Liver (tissue), 9 donors: ENCODE results near the gene GATM. TPM values are rescaled to one million over a fixed set of nuclear protein-coding genes. Genes with fewer than 3 reads are reported as not detected.
A peak's percentile ranks its signal among the peaks of the same experiment; 100 is the strongest.
"Not testable (repeated sequence)": the region's sequence is repeated elsewhere in the genome, so short reads cannot be mapped to it uniquely, and the experiment has no call there.

ENCODE experiments used
- DNase-seq: peaks from one replicate; pipeline ENCODE4 v3.0.0-alpha.2; 2017; ENCODE audit warnings: low spot score
- H3K27ac ChIP-seq, 2 donors: one replicate each; pipeline ENCODE4 v1.7.0; 2013; ENCODE audit warnings: inconsistent platforms in 2 of 2, low read length in 2 of 2, control low read depth in 1 of 2, low read depth in 1 of 2, mild to moderate bottlenecking in 1 of 2
- H3K27me3 ChIP-seq, 4 donors: one replicate each; pipeline versions ENCODE4 v1.6.1 to v1.7.0; 2013; ENCODE audit warnings: low read length in 3 of 4, inconsistent platforms in 1 of 4, mild to moderate bottlenecking in 1 of 4, moderate library complexity in 1 of 4; ENCODE audit not compliant: control insufficient read depth in 4 of 4, insufficient read depth in 4 of 4
- H3K36me3 ChIP-seq, 4 donors: one replicate each; pipeline versions ENCODE4 v1.6.1 to v1.7.0; 2013; ENCODE audit warnings: low read length in 3 of 4, mild to moderate bottlenecking in 3 of 4, low read depth in 1 of 4, moderate library complexity in 1 of 4; ENCODE audit not compliant: control insufficient read depth in 4 of 4, insufficient read depth in 3 of 4
- H3K4me1 ChIP-seq, 4 donors: one replicate each; pipeline versions ENCODE4 v1.6.1 to v1.7.0; 2013; ENCODE audit warnings: low read length in 3 of 4, mild to moderate bottlenecking in 3 of 4, moderate library complexity in 1 of 4; ENCODE audit not compliant: control insufficient read depth in 4 of 4, insufficient read depth in 4 of 4
- H3K4me3 ChIP-seq, 3 donors: one replicate each; pipeline versions ENCODE4 v1.6.1 to v1.7.0; 2013; ENCODE audit warnings: low read length in 3 of 3, control low read depth in 1 of 3, low read depth in 1 of 3, mild to moderate bottlenecking in 1 of 3
- H3K9ac ChIP-seq, 2 donors: one replicate each; pipeline ENCODE4 v1.7.0; 2013; ENCODE audit warnings: low read length in 2 of 2, mild to moderate bottlenecking in 2 of 2, moderate library complexity in 2 of 2, control low read depth in 1 of 2, low read depth in 1 of 2
- H3K9me3 ChIP-seq, 4 donors: one replicate each; pipeline versions ENCODE4 v1.6.1 to v1.7.0; 2013; ENCODE audit warnings: low read length in 3 of 4; ENCODE audit not compliant: control insufficient read depth in 4 of 4
- ATF3 ChIP-seq: IDR thresholded peaks from 2 replicates; pipeline ENCODE4 v1.6.1; 2016; ENCODE audit warnings: antibody characterized with exemption
- CTCF ChIP-seq: fragments of 150-350 bp; IDR thresholded peaks from 2 replicates; pipeline ENCODE4 v1.5.1; 2017; ENCODE audit warnings: improper control_type of control experiment, low read depth, low read length; ENCODE audit not compliant: missing input control
- GABPA ChIP-seq, 2 donors: IDR thresholded peaks in 1 of 2; conservative IDR thresholded peaks in 1 of 2; 2 replicates each; pipeline ENCODE4 v1.6.1; 2016; ENCODE audit warnings: antibody characterized with exemption in 2 of 2, mild to moderate bottlenecking in 1 of 2, moderate library complexity in 1 of 2
- MAX ChIP-seq: IDR thresholded peaks from 2 replicates; pipeline ENCODE4 v1.6.1; 2016; ENCODE audit warnings: antibody characterized with exemption
- NR2F2 ChIP-seq: IDR thresholded peaks from 2 replicates; pipeline ENCODE4 v1.6.1; 2016; ENCODE audit warnings: antibody characterized with exemption
- RAD21 ChIP-seq, 2 donors: IDR thresholded peaks; 2 replicates each; pipeline ENCODE4 v1.6.1; 2016; ENCODE audit warnings: antibody characterized with exemption in 2 of 2, mild to moderate bottlenecking in 2 of 2
- REST ChIP-seq: IDR thresholded peaks from 2 replicates; pipeline ENCODE4 v1.6.1; 2016; ENCODE audit warnings: antibody characterized with exemption, mild to moderate bottlenecking
- RXRA ChIP-seq, 2 donors: IDR thresholded peaks; 2 replicates each; pipeline ENCODE4 v1.6.1; 2017 to 2018; ENCODE audit warnings: antibody characterized with exemption in 2 of 2, mild to moderate bottlenecking in 1 of 2
- TAF1 ChIP-seq: conservative IDR thresholded peaks from 2 replicates; pipeline ENCODE4 v1.6.1; 2016; ENCODE audit warnings: antibody characterized with exemption, mild to moderate bottlenecking
- YY1 ChIP-seq: IDR thresholded peaks from 2 replicates; pipeline ENCODE4 v1.6.1; 2016; ENCODE audit warnings: antibody characterized with exemption, mild to moderate bottlenecking
- WGBS: extraction: QIAGEN DNeasy Blood & Tissue Kit; methylation state at CpG from one replicate; pipeline ENCODE4 v1.1.7; 2013; 5-methylcytosine and 5-hydroxymethylcytosine counted together
- polyA plus RNA-seq, 2 donors: library from polyadenylated mRNA; stranded (reverse) in 1 of 2; unstranded in 1 of 2; fragments of 200-250 nt in 1 of 2; fragments of >200 nt in 1 of 2; fragmentation: Nextera tagmentation in 1 of 2; extraction: Ambion mirVana in 1 of 2; gene quantifications; one replicate each; pipeline versions ENCODE4 v1.2.1 to v1.2.3, GENCODE V29; 2013 to 2015
- total RNA-seq, 2 donors: library from RNA; depleted of rRNA; stranded (reverse); fragments of >200 nt; gene quantifications; one replicate each; pipeline ENCODE4 v1.2.3, GENCODE V29; 2014
- donor health status: healthy.
- donor health status: healthy.
- donor health status: healthy.
- donor health status: healthy.
- donor health status: healthy.

GATM gene
- total and polyA plus RNA-seq, 4 donors: 401 to 1,079 (median 674) TPM

GRCh38 chr15:45372041-45372995 is 6.0 kb downstream of the GATM start (continued):
- TF ChIP-seq GABPA (IDR thresholded peaks at IDR 0.05 in 1 of 2, conservative IDR thresholded peaks at IDR 0.05 in 1 of 2) (no peak), TAF1 (no peak), RAD21 (IDR thresholded peaks at IDR 0.05) (peak in 1 of 2 donors; percentile 47), ATF3 (no peak)

DNA sequence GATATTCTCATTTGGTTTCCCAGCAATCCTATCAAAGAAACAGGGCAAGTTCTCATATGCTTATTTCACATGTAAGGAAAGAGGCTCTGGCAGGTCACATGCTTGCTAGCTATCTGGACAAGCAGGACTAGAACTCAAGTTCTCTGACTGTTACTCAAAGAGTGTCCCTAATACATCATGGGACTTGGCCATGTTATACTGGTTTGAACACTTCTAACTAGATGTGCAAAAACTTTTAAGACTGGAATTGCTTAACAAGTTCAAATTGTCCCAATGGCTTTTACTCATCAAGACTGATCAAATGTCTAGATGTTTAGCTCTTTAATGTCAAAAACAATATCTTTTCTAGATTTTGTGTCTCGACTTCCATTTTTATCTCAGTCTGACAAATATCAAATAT is 6.8 kb downstream of the GATM start:
- DNase-seq: no peak
- 84% methylated on average over 1 of the region's 1 CpG for WGBS
- H3K27ac ChIP-seq: no peak overlapping the region
- H3K27me3 ChIP-seq: no peaks in the 10 kb centered on the region
- peaks cover 8 to 70% (median 45%) of the 10 kb centered on the region in 4 donors for H3K4me1 ChIP-seq
- TF ChIP-seq RXRA (IDR thresholded peaks at IDR 0.05) (no peak), CTCF (no peak), NR2F2 (no peak), REST (no peak), ATF3 (no peak), MAX (no peak), YY1 (no peak)
- H3K4me3 ChIP-seq: no peak overlapping the region
- no peaks in the 10 kb centered on the region for H3K9me3 ChIP-seq
- peaks cover 0 to 43% (median 21%) of the 10 kb centered on the region in 4 donors for H3K36me3 ChIP-seq
- peak overlapping the region in 1 of 2 donors; percentile 36 for H3K9ac ChIP-seq

- H3K27me3 ChIP-seq, H3K27ac ChIP-seq, H3K9ac ChIP-seq, DNase-seq, H3K4me3 ChIP-seq, H3K9me3 ChIP-seq: not testable (repeated sequence)
- 65% methylated on average over 4 of the region's 4 CpGs for WGBS
- H3K36me3 ChIP-seq: peaks cover 2 to 56% (median 30%) of the 10 kb centered on the region in 4 donors
- peaks cover 8 to 69% (median 52%) of the 10 kb centered on the region in 4 donors for H3K4me1 ChIP-seq
Observed at GRCh38 chr15:45370042-45370441, 8.3 kb downstream of the GATM start.
